Measurements from ENCODE around the gene SGK1.

DNA sequence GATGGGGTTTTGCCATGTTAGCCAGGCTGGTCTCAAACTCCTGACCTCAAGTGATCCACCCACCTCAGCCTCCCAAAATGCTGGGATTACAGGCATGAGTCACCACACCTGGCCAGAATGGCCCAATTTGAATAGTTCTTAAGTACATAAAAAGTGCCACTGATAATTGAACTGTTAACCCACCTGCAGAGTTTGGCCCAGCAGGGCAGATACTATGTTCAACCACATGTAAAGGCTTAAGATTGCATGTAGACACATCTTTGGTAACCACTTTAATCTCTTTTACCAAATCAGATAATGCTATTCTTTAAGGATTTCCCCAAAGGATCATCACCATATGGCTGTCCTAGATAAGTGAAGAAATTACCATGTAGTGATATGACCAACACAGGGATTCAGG, 21.3 kb upstream of the SGK1 start:
- TF ChIP-seq, protein P1, sequence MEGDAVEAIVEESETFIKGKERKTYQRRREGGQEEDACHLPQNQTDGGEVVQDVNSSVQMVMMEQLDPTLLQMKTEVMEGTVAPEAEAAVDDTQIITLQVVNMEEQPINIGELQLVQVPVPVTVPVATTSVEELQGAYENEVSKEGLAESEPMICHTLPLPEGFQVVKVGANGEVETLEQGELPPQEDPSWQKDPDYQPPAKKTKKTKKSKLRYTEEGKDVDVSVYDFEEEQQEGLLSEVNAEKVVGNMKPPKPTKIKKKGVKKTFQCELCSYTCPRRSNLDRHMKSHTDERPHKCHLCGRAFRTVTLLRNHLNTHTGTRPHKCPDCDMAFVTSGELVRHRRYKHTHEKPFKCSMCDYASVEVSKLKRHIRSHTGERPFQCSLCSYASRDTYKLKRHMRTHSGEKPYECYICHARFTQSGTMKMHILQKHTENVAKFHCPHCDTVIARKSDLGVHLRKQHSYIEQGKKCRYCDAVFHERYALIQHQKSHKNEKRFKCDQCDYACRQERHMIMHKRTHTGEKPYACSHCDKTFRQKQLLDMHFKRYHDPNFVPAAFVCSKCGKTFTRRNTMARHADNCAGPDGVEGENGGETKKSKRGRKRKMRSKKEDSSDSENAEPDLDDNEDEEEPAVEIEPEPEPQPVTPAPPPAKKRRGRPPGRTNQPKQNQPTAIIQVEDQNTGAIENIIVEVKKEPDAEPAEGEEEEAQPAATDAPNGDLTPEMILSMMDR (optimal IDR thresholded peaks at IDR 0.05 in 1 of 3, IDR thresholded peaks at IDR 0.05 in 1 of 3, conservative IDR thresholded peaks at IDR 0.05 in 1 of 3; ENCODE audit: extremely low read depth in 1 of 3, insufficient read depth in 2 of 3, low read length in 3 of 3): no peak
- TF ChIP-seq EZH2 (IDR thresholded peaks at IDR 0.05; ENCODE audit: low read length): no peak

Data from keratinocyte (primary cell).